Liver (tissue), 3 donors: Measurements from ENCODE around the gene ITPRIPL2.

Experiments
- EGR1 ChIP-seq, 2 donors: IDR thresholded peaks; 2 replicates each; pipeline ENCODE4 v1.6.1; 2016 to 2018; ENCODE audit warnings: antibody characterized with exemption in 2 of 2, low read depth in 2 of 2
- FOXA1 ChIP-seq: IDR thresholded peaks from 2 replicates; pipeline ENCODE4 v1.6.1; 2016; ENCODE audit warnings: antibody characterized with exemption
- FOXA2 ChIP-seq: IDR thresholded peaks from 2 replicates; pipeline ENCODE4 v1.6.1; 2016; ENCODE audit warnings: antibody characterized with exemption
- GABPA ChIP-seq, 2 donors: IDR thresholded peaks in 1 of 2; conservative IDR thresholded peaks in 1 of 2; 2 replicates each; pipeline ENCODE4 v1.6.1; 2016; ENCODE audit warnings: antibody characterized with exemption in 2 of 2, mild to moderate bottlenecking in 1 of 2, moderate library complexity in 1 of 2
- HNF4G ChIP-seq: IDR thresholded peaks from 2 replicates; pipeline ENCODE4 v1.6.1; 2016; ENCODE audit warnings: antibody characterized with exemption
- JUND ChIP-seq, 2 donors: IDR thresholded peaks; 2 replicates each; pipeline ENCODE4 v1.6.1; 2016; ENCODE audit warnings: antibody characterized with exemption in 2 of 2
- RAD21 ChIP-seq, 2 donors: IDR thresholded peaks; 2 replicates each; pipeline ENCODE4 v1.6.1; 2016; ENCODE audit warnings: antibody characterized with exemption in 2 of 2, mild to moderate bottlenecking in 2 of 2
- RXRA ChIP-seq, 2 donors: IDR thresholded peaks; 2 replicates each; pipeline ENCODE4 v1.6.1; 2017 to 2018; ENCODE audit warnings: antibody characterized with exemption in 2 of 2, mild to moderate bottlenecking in 1 of 2
- TAF1 ChIP-seq: conservative IDR thresholded peaks from 2 replicates; pipeline ENCODE4 v1.6.1; 2016; ENCODE audit warnings: antibody characterized with exemption, mild to moderate bottlenecking
- YY1 ChIP-seq: IDR thresholded peaks from 2 replicates; pipeline ENCODE4 v1.6.1; 2016; ENCODE audit warnings: antibody characterized with exemption, mild to moderate bottlenecking
- TF ChIP-seq, protein P1 (sequence below): fragments of 150-350 bp; IDR thresholded peaks from 2 replicates; pipeline ENCODE4 v1.5.1; 2017; ENCODE audit warnings: improper control_type of control experiment, low read depth, low read length; ENCODE audit not compliant: missing input control
- TF ChIP-seq, protein P2 (sequence below): IDR thresholded peaks from 2 replicates; pipeline ENCODE4 v1.6.1; 2016; ENCODE audit warnings: antibody characterized with exemption, mild to moderate bottlenecking
- TF ChIP-seq, protein P3 (sequence below): IDR thresholded peaks from 2 replicates; pipeline ENCODE4 v1.6.1; 2016; ENCODE audit warnings: antibody characterized with exemption
- TF ChIP-seq, protein P4 (sequence below): IDR thresholded peaks from 2 replicates; pipeline ENCODE4 v1.6.1; 2016; ENCODE audit warnings: antibody characterized with exemption
- donor health status: healthy.
- donor health status: healthy.

DNA sequence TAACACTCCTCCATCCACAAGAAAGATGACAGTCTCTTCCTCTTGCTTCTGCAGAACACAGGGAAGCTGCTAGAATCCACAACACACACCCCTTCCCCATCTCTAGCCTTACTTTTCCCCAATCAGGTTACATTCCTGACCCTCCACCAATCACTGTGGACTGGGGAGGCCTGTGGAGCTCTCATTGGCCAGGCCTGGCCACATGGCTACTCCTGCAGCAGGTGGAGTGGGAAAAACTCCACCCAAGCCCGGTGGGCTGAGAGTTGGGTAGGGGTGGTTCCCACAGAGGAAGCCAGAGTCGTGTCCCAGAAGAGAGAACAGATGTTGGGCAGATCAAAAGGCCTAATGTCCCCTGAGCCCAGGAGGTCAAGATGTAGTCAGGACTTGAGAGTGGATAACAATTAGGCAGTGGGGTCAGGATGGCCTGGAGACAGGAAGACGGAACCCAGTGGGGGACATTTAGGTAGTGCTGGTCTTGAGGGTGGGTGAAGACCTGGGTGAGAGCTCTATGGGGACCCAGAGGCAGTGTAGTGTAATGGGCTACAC, 24.3 kb upstream of the ITPRIPL2 start:
- TF ChIP-seq, protein P1, sequence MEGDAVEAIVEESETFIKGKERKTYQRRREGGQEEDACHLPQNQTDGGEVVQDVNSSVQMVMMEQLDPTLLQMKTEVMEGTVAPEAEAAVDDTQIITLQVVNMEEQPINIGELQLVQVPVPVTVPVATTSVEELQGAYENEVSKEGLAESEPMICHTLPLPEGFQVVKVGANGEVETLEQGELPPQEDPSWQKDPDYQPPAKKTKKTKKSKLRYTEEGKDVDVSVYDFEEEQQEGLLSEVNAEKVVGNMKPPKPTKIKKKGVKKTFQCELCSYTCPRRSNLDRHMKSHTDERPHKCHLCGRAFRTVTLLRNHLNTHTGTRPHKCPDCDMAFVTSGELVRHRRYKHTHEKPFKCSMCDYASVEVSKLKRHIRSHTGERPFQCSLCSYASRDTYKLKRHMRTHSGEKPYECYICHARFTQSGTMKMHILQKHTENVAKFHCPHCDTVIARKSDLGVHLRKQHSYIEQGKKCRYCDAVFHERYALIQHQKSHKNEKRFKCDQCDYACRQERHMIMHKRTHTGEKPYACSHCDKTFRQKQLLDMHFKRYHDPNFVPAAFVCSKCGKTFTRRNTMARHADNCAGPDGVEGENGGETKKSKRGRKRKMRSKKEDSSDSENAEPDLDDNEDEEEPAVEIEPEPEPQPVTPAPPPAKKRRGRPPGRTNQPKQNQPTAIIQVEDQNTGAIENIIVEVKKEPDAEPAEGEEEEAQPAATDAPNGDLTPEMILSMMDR: no peak
- no peak for TF ChIP-seq FOXA1
- TF ChIP-seq, protein P2, sequence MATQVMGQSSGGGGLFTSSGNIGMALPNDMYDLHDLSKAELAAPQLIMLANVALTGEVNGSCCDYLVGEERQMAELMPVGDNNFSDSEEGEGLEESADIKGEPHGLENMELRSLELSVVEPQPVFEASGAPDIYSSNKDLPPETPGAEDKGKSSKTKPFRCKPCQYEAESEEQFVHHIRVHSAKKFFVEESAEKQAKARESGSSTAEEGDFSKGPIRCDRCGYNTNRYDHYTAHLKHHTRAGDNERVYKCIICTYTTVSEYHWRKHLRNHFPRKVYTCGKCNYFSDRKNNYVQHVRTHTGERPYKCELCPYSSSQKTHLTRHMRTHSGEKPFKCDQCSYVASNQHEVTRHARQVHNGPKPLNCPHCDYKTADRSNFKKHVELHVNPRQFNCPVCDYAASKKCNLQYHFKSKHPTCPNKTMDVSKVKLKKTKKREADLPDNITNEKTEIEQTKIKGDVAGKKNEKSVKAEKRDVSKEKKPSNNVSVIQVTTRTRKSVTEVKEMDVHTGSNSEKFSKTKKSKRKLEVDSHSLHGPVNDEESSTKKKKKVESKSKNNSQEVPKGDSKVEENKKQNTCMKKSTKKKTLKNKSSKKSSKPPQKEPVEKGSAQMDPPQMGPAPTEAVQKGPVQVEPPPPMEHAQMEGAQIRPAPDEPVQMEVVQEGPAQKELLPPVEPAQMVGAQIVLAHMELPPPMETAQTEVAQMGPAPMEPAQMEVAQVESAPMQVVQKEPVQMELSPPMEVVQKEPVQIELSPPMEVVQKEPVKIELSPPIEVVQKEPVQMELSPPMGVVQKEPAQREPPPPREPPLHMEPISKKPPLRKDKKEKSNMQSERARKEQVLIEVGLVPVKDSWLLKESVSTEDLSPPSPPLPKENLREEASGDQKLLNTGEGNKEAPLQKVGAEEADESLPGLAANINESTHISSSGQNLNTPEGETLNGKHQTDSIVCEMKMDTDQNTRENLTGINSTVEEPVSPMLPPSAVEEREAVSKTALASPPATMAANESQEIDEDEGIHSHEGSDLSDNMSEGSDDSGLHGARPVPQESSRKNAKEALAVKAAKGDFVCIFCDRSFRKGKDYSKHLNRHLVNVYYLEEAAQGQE: no peak
- TF ChIP-seq HNF4G: no peak
- no peak for TF ChIP-seq RAD21 (IDR thresholded peaks at IDR 0.05)
- no peak for TF ChIP-seq RXRA (IDR thresholded peaks at IDR 0.05)
- TF ChIP-seq JUND (IDR thresholded peaks at IDR 0.05): no peak
- TF ChIP-seq GABPA (IDR thresholded peaks at IDR 0.05 in 1 of 2, conservative IDR thresholded peaks at IDR 0.05 in 1 of 2): no peak
- TF ChIP-seq EGR1 (IDR thresholded peaks at IDR 0.05; ENCODE audit: low read depth in 2 of 2): no peak
- no peak for TF ChIP-seq YY1
- TF ChIP-seq TAF1: no peak
- no peak for TF ChIP-seq FOXA2
- TF ChIP-seq, protein P3, sequence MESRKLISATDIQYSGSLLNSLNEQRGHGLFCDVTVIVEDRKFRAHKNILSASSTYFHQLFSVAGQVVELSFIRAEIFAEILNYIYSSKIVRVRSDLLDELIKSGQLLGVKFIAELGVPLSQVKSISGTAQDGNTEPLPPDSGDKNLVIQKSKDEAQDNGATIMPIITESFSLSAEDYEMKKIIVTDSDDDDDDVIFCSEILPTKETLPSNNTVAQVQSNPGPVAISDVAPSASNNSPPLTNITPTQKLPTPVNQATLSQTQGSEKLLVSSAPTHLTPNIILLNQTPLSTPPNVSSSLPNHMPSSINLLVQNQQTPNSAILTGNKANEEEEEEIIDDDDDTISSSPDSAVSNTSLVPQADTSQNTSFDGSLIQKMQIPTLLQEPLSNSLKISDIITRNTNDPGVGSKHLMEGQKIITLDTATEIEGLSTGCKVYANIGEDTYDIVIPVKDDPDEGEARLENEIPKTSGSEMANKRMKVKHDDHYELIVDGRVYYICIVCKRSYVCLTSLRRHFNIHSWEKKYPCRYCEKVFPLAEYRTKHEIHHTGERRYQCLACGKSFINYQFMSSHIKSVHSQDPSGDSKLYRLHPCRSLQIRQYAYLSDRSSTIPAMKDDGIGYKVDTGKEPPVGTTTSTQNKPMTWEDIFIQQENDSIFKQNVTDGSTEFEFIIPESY: no peak
- TF ChIP-seq, protein P4, sequence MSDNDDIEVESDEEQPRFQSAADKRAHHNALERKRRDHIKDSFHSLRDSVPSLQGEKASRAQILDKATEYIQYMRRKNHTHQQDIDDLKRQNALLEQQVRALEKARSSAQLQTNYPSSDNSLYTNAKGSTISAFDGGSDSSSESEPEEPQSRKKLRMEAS: no peak
